HepG2 (cell line): ENCODE measurements around the gene SPECC1L. TPM values are rescaled to one million over a fixed set of nuclear protein-coding genes. Genes with fewer than 3 reads are reported as not detected.

ENCODE experiments used
- ATAC-seq: fragments of 200-7000 bp; cut with Tn5 transposase; 3 replicates; pipeline ENCODE4 v1.9.1; 2020; ENCODE audit warnings: mild to moderate bottlenecking, moderate library complexity
- BruUV-seq: library from RNA; stranded (reverse); fragments of 400-500 nt; replicated peaks from 2 replicates; lab custom pipeline; 2021; lab: Mats Ljungman, UMichigan
- CTCF ChIA-PET: fragments of 300-600 bp; formaldehyde crosslinking; extraction: SDS; loops from one replicate; lab custom pipeline; 2021; ENCODE audit warnings: low total read pairs, inconsistent platforms, low intra/inter-chr PET ratio; lab: Yijun Ruan, JAX
- POLR2A ChIA-PET: fragments of 350-600 bp; sonication (Branson Sonifier 250); formaldehyde crosslinking; loops from one replicate; lab custom pipeline; 2020; ENCODE audit warnings: antibody characterized with exemption, inconsistent platforms; lab: Yijun Ruan, JAX
- DNase-seq: peaks from one replicate; pipeline ENCODE4 v3.0.0-alpha.2; 2015; ENCODE audit warnings: low spot score
- FAIRE-seq: peaks from 3 replicates; lab custom pipeline; 2011; peaks lifted over from hg19 to GRCh38; lab: Jason Lieb, UNC
- H2AFZ ChIP-seq: one replicate; pipeline ENCODE4 v1.6.1; 2011; ENCODE audit warnings: low read length, inconsistent platforms
- H3K27ac ChIP-seq: fragments of 300-600 bp; 3 replicates; pipeline ENCODE4 v1.8.0; 2011; ENCODE audit warnings: mixed run types, mild to moderate bottlenecking, mixed read lengths, low read length, inconsistent platforms; ENCODE audit not compliant: insufficient read depth; ENCODE audit errors: extremely low read length
- H3K27me3 ChIP-seq, 2 experiments: fragments of 200-600 bp in 1 of 2; 2 replicates in 1 of 2; 3 replicates in 1 of 2; pipeline versions ENCODE4 v1.6.0 to v1.8.0; 2011; ENCODE audit warnings: low read length in 2 of 2, mild to moderate bottlenecking in 2 of 2, moderate library complexity in 2 of 2, inconsistent platforms in 1 of 2; ENCODE audit not compliant: insufficient read depth in 2 of 2, control insufficient read depth in 1 of 2
- H3K36me3 ChIP-seq, 2 experiments: fragments of 200-600 bp in 1 of 2; replicated peaks in 1 of 2; 2 replicates in 1 of 2; 3 replicates in 1 of 2; pipeline versions ENCODE4 v1.5.1 to v1.8.0; 2011; ENCODE audit warnings: low read length in 2 of 2, inconsistent platforms in 1 of 2; ENCODE audit not compliant: insufficient read depth in 2 of 2, control insufficient read depth in 1 of 2
- H3K4me1 ChIP-seq: 2 replicates; pipeline ENCODE4 v1.5.1; 2012; ENCODE audit warnings: low read length, inconsistent platforms; ENCODE audit not compliant: insufficient read depth
- H3K4me2 ChIP-seq: 2 replicates; pipeline ENCODE4 v1.6.0; 2011; ENCODE audit warnings: low read depth, low read length, inconsistent platforms
- H3K4me3 ChIP-seq, 3 experiments: fragments of 200-600 bp in 1 of 3; sonication (generic), shearing (Covaris generic) in 1 of 3; replicated peaks in 1 of 3; 2 replicates each; pipeline ENCODE4 v1.5.1; 2011 to 2016; ENCODE audit warnings: low read length in 3 of 3, inconsistent platforms in 2 of 3, low read depth in 2 of 3, mild to moderate bottlenecking in 2 of 3, control low read depth in 1 of 3, mixed read lengths in 1 of 3; ENCODE audit not compliant: insufficient read depth in 1 of 3
- H3K79me2 ChIP-seq: one replicate; pipeline ENCODE4 v1.6.1; 2011; ENCODE audit warnings: low read length, inconsistent platforms; ENCODE audit not compliant: insufficient read depth
- H3K9ac ChIP-seq: 2 replicates; pipeline ENCODE4 v1.6.0; 2011; ENCODE audit warnings: mild to moderate bottlenecking, low read depth, low read length, inconsistent platforms; ENCODE audit not compliant: insufficient read depth
- H3K9me3 ChIP-seq: 2 replicates; pipeline ENCODE4 v1.5.1; 2012; ENCODE audit warnings: mild to moderate bottlenecking, low read length
- H4K20me1 ChIP-seq: 2 replicates; pipeline ENCODE4 v1.6.0; 2011; ENCODE audit warnings: inconsistent platforms, mild to moderate bottlenecking, low read length, moderate library complexity; ENCODE audit not compliant: insufficient read depth
- ARNT2 ChIP-seq: sonication (generic); formaldehyde crosslinking; IDR thresholded peaks from 2 replicates; pipeline ENCODE4 v1.8.0; 2022; ENCODE audit warnings: mild to moderate bottlenecking, low read depth, missing genetic modification reagents, moderate library complexity
- CREM ChIP-seq, 2 experiments: sonication (generic) in 1 of 2; formaldehyde crosslinking in 1 of 2; IDR thresholded peaks; 2 replicates each; pipeline versions ENCODE4 v1.4.0 to v1.6.1; 2016 to 2020; ENCODE audit warnings: antibody characterized with exemption in 1 of 2, mild to moderate bottlenecking in 1 of 2, missing genetic modification reagents in 1 of 2
- EP300 ChIP-seq, 3 experiments: sonication (generic) in 1 of 3; formaldehyde crosslinking in 1 of 3; IDR thresholded peaks; 2 replicates each; pipeline versions ENCODE4 v1.5.1 to v1.6.1; 2011 to 2020; ENCODE audit warnings: low read depth in 2 of 3, low read length in 2 of 3, borderline replicate concordance in 1 of 3, improper control_type of control experiment in 1 of 3, mild to moderate bottlenecking in 1 of 3, missing genetic modification reagents in 1 of 3, moderate library complexity in 1 of 3
- RAD21 ChIP-seq: fragments of 450-650 bp; formaldehyde crosslinking; IDR thresholded peaks from 2 replicates; pipeline ENCODE4 v1.5.0; 2020; ENCODE audit warnings: mild to moderate bottlenecking
- XBP1 ChIP-seq: sonication (generic); formaldehyde crosslinking; IDR thresholded peaks from 2 replicates; pipeline ENCODE4 v1.5.0; 2020; ENCODE audit warnings: missing genetic modification reagents
- ZNF629 ChIP-seq: sonication (generic); formaldehyde crosslinking; conservative IDR thresholded peaks from 2 replicates; pipeline ENCODE4 v1.5.0; 2020; ENCODE audit warnings: missing genetic modification reagents
- ZNF775 ChIP-seq: sonication (generic); formaldehyde crosslinking; IDR thresholded peaks from 2 replicates; pipeline ENCODE4 v1.4.0; 2020; ENCODE audit warnings: missing genetic modification reagents, mild to moderate bottlenecking, moderate library complexity, borderline replicate concordance
- WGBS: methylation state at CpG from one replicate; pipeline ENCODE4 v1.1.6; 2017; ENCODE audit warnings: low lambda C conversion rate; 5-methylcytosine and 5-hydroxymethylcytosine counted together
- in situ Hi-C: cut with HindIII; loops from 2 replicates; pipeline ENCODE4 v1.10.0; 2017; ENCODE audit warnings: low pct_unique_long_range_greater_than_20kb; ENCODE audit not compliant: extremely low pct_ligation_motif_present
- intact Hi-C: fragments of 100-400 bp; cut with micrococcal nuclease; formaldehyde crosslinking; loops from one replicate; pipeline ENCODE4 v1.10.0; 2022; ENCODE audit not compliant: unreplicated experiment
- polyA plus RNA-seq, 8 experiments: library from polyadenylated mRNA; depleted of rRNA in 3 of 8; stranded (reverse) in 7 of 8; unstranded in 1 of 8; fragments of >200 nt; fragmentation: Illumina TruSeq in 4 of 8; extraction: Trizol in 4 of 8; gene quantifications; 2 replicates each; pipeline versions ENCODE4 v1.2.1 to v1.2.3, GENCODE V29; 2011 to 2016; ENCODE audit warnings: low read depth in 4 of 8, missing spikeins in 1 of 8, mixed read lengths in 1 of 8; ENCODE audit not compliant: insufficient read depth in 1 of 8
- total RNA-seq, 5 experiments: library from RNA; depleted of rRNA; stranded (reverse); fragments of >200 nt; fragmentation: Illumina TruSeq; extraction: Trizol; gene quantifications; 2 replicates each; pipeline ENCODE4 v1.2.3, GENCODE V29; 2016; ENCODE audit warnings: low read depth in 1 of 5
- TF ChIP-seq, protein P1 (sequence below): fragments of 450-650 bp; IDR thresholded peaks from 2 replicates; pipeline ENCODE4 v1.6.1; 2017; ENCODE audit warnings: mild to moderate bottlenecking

SPECC1L gene
- total and polyA plus RNA-seq, 2 of the 13 experiments (the other 11 are each of a cell fraction or from before 2014, with no cell fraction given) = 14.1 to 30.3 TPM

DNA sequence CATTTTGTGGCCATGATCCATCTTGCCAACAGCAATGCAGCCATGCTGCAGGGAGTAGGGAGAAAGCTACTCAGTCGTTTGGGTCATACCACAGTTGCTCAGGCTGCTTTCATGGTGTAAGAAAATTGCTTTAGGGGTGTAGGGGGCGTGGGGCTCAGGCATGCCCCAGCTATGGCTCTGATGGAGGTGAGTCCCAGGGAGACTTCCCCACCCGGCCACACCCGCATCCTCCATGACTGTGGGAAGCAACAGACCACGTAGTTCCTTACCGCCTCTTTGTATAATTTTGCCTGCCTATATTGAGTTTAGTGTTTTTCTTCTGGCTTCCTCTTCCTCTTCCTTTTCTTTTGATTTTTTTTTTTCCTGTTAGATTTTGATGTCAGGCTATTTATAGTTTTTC, 58.8 kb downstream of the SPECC1L start (continued):
- TF ChIP-seq, protein P1, sequence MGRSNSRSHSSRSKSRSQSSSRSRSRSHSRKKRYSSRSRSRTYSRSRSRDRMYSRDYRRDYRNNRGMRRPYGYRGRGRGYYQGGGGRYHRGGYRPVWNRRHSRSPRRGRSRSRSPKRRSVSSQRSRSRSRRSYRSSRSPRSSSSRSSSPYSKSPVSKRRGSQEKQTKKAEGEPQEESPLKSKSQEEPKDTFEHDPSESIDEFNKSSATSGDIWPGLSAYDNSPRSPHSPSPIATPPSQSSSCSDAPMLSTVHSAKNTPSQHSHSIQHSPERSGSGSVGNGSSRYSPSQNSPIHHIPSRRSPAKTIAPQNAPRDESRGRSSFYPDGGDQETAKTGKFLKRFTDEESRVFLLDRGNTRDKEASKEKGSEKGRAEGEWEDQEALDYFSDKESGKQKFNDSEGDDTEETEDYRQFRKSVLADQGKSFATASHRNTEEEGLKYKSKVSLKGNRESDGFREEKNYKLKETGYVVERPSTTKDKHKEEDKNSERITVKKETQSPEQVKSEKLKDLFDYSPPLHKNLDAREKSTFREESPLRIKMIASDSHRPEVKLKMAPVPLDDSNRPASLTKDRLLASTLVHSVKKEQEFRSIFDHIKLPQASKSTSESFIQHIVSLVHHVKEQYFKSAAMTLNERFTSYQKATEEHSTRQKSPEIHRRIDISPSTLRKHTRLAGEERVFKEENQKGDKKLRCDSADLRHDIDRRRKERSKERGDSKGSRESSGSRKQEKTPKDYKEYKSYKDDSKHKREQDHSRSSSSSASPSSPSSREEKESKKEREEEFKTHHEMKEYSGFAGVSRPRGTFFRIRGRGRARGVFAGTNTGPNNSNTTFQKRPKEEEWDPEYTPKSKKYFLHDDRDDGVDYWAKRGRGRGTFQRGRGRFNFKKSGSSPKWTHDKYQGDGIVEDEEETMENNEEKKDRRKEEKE = no peak
- TF ChIP-seq ARNT2 = no peak
- TF ChIP-seq CREM (IDR thresholded peaks at IDR 0.05) = no peak
- TF ChIP-seq CREM (CRISPR knock-in tag; IDR thresholded peaks at IDR 0.05) = no peak
- no peak for TF ChIP-seq EP300 (IDR thresholded peaks at IDR 0.05; ENCODE audit: low read depth in 2 of 2, low read length in 2 of 2)
- no peak for TF ChIP-seq EP300 (CRISPR knock-in tag; IDR thresholded peaks at IDR 0.05; ENCODE audit: borderline replicate concordance)
- no peak for TF ChIP-seq ZNF775 (CRISPR knock-in tag)
- TF ChIP-seq XBP1 (CRISPR knock-in tag) = no peak

DNA sequence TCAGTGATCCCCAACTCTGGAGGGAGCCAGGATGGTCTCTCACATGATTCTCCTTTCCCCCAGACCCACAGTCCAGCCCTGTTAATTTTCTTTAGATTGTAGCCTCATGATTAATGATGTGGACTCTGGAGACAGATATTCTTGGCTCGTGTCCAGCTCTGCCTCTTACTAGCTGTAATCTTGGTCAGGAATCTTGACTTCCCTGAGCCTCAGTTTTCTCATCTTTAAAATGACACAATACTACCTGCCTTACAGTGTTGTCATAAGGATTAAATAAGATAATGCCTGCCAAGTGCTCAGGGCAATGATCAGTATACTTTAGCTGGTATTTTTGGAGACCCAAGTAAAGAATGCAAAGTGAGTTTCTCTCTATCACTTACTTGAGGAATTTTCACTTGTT, 60.0 kb downstream of the SPECC1L start:
- no peaks in the 10 kb centered on the region for H3K4me1 ChIP-seq
- no peak for TF ChIP-seq RAD21 (CRISPR knock-in tag)
- peak; percentile 59 for TF ChIP-seq ZNF629 (CRISPR knock-in tag)
- DNase-seq (no peak), ATAC-seq (no peak), FAIRE-seq (no peak)
- no peak overlapping the region for H3K27ac ChIP-seq
- ChIA-PET CTCF (no interaction called here), POLR2A (no interaction called here)
- peaks cover 19 to 74% of the 10 kb centered on the region in 2 experiments for H3K36me3 ChIP-seq
- no peaks in the 10 kb centered on the region for H3K27me3 ChIP-seq
- H3K79me2 ChIP-seq = no peaks in the 10 kb centered on the region
- 100% methylated on average over 1 of the region's 1 CpG for WGBS
- no peak overlapping the region for H3K9ac ChIP-seq
- H2AFZ ChIP-seq = no peak overlapping the region
- H3K4me2 ChIP-seq = no peak overlapping the region
- H4K20me1 ChIP-seq = no peaks in the 10 kb centered on the region
- no peaks in the 10 kb centered on the region for H3K9me3 ChIP-seq
- no peak overlapping the region for H3K4me3 ChIP-seq
- in situ Hi-C loops = no loop called here
- BruUV-seq = no TSS peak
- intact Hi-C loops = no loop called here
